Superior temporal gyrus (tissue), 1 donor: ENCODE results near the gene GPD1.
A peak's percentile ranks its signal among the peaks of the same experiment; 100 is the strongest.
"Not testable (repeated sequence)": the region's sequence is repeated elsewhere in the genome, so short reads cannot be mapped to it uniquely, and the experiment has no call there.

Experiments used
- DNase-seq: peaks from one replicate; pipeline ENCODE4 v3.0.0-alpha.2; 2016; ENCODE audit errors: extremely low spot score

The GPD1 gene

GRCh38 chr12:50123203-50123602, 19.4 kb downstream of the GPD1 start:
- no peak for DNase-seq

GRCh38 chr12:50127546-50127945, 23.7 kb downstream of the GPD1 start:
- no peak for DNase-seq

DNA sequence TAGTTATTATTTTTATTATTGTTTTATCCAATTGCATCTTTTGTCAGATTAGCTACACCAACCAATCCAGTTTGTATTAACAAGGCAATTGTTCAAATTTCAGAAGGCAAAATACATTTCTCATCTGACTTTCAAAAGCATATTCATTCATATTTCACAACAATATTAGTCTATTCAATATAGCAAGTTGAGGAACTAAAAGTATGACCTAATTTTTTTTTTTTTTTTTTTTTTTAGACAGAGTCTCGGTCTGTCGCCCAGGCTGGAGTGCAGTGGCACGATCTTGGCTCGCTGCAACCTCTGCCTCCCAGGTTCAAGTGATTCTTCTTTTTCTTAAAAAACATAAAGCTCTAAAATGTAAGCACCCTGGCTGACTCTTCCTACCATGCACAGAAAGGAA, 25.5 kb downstream of the GPD1 start:
- DNase-seq, result no peak

DNA sequence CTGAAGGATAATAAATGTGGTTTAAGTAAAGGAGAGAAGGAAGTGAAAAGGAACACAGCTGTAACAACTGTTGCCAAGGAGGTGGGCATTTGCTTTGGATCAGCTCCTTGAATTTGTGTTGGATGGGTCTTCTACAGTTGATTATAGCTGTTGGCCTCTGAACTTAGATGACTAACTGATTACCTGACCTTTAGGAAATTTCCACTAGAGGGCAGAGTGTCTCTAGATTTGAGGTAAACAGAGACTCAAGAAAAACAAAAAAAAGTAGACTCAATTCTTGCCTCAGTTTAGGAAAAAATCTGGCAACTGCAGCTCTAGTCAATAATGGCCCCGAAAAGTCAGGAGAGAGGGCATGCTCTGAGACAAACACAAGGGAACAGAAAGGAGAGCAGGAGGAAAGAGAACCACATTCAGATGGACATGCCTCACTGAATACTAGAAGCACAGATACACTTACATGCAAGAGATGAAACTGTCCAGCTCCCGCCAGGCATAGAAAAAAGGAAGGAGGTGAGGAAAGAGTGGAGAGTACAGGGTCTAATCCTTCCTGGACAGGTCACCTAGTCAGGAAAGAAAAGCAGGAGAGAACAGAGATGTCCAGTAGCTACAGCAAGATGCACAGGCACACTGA, 28.8 kb downstream of the GPD1 start:
- peak; percentile 83 for DNase-seq

- no peak for DNase-seq
Observed at GRCh38 chr12:50142993-50143392, 39.2 kb downstream of the GPD1 start.

- no peak for DNase-seq
Observed at GRCh38 chr12:50145439-50145838, 41.6 kb downstream of the GPD1 start.

GRCh38 chr12:50147281-50147680, 43.5 kb downstream of the GPD1 start:
- no peak for DNase-seq

GRCh38 chr12:50148011-50148410, 44.2 kb downstream of the GPD1 start:
- DNase-seq, result not testable (repeated sequence)

DNA sequence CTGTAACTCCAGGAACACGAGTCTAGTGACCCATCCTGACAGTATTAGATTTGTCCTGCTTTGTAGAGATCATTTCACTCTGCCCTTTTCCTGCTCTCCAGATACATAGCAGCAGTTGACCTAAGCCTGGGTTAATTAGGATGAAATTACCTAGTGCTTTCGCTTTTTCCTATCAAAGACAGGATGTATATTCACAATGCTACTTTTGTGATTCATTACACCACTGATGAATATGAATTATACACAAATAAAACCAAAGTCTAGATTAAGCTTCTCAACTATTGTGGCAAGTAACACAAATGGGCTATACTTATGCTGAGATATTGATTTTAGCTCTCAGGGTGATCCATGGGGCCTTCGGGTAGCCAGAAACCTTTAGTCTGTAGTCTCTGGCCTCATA, 45.5 kb downstream of the GPD1 start:
- no peak for DNase-seq

DNA sequence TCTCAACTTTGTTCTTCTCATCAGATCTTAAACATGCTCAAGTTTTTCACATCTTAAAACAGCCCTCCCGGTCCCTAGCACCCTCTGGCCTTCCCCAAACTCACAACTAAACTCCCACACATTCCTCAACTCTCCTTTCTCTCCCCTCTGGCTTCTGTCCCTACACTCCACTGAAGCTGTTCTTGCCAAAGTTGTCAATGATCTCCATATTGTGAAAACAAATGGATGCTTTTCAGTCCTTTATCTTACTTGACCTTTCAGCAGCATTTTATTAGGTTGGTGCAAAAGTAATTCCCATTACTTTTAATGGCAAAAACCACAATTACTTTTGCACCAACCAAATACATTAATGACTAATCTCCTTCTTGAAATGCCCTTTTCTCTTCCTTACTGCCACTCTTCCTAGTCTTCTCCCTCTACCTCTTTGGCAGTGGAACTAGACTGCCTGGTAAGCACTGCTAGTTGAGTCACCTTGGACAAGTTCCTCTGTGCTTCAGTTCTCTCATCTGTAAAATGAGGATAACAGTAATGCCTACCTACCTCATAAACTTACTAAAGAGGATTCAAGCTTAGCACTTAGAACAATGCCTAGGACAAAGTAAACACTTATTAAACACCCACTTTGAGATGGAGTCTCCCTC, 47.4 kb downstream of the GPD1 start:
- no peak for DNase-seq

GRCh38 chr12:50154947-50155346, 51.1 kb downstream of the GPD1 start:
- not testable (repeated sequence) for DNase-seq

DNA sequence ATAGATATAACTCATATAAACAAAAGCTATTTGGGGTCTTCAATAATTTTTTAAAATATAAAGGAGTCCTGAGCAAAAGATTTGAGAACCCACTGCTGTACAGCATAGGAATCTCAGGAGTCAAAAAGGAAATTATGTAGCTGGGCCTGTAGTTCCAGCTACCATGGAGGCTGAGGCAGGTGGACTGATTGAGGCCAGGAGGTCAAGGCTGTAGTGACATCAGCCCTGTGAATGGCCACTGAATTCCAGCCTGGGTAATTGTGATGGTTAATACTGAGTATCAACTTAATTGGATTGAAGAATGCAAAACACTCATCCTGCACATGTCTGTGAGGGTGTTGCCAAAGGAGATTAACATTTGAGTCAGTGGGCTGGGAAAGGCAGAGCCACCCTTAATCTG, 52.8 kb downstream of the GPD1 start:
- DNase-seq, result no peak

DNA sequence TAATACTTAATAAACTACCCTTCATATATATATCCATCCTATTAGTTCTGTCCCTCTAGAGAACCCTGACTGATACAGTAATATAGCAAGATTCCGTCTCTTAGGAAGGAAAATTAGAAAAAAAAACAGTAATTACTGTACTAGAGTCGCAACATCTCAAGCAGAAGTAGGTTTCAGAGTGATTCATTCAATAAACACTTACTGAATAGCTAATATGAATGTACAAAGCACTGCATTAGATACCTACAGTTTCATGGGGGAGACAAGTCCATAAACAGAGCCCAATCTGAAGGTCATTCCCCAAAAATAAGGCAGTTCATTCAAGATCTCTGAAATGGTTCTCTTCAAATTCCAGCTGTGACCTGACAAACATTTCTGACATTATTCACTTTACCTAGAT, 53.5 kb downstream of the GPD1 start:
- DNase-seq, result no peak

GRCh38 chr12:50160643-50161042, 56.8 kb downstream of the GPD1 start:
- DNase-seq, result no peak
